Cardiac muscle cell (in vitro differentiated cells and primary cell): ENCODE results near the gene CLEC18B. TPM values are rescaled to one million over a fixed set of nuclear protein-coding genes. Genes with fewer than 3 reads are reported as not detected.
"Not testable (repeated sequence)": the region's sequence is repeated elsewhere in the genome, so short reads cannot be mapped to it uniquely, and the experiment has no call there.

Experiments used
- DNase-seq, 2 donors: peaks; one replicate each; pipeline versions ENCODE4 v3.0.0 to v3.0.0-alpha.2; 2010 to 2017; ENCODE audit warnings: low read depth in 1 of 2, low spot score in 1 of 2
- H3K27ac ChIP-seq: fragments of 200-600 bp; sonication (generic); 2 replicates; pipeline ENCODE4 v1.5.1; 2016
- H3K27me3 ChIP-seq: fragments of 200-600 bp; sonication (generic); 2 replicates; pipeline ENCODE4 v1.6.0; 2016; ENCODE audit warnings: control low read depth
- H3K36me3 ChIP-seq: fragments of 200-600 bp; sonication (generic); 2 replicates; pipeline ENCODE4 v1.5.1; 2016; ENCODE audit warnings: control low read depth
- H3K4me1 ChIP-seq: fragments of 200-600 bp; sonication (generic); 2 replicates; pipeline ENCODE4 v1.8.1; 2017; ENCODE audit warnings: low read depth, mild to moderate bottlenecking, mixed run types
- H3K4me3 ChIP-seq: fragments of 200-600 bp; sonication (generic); 2 replicates; pipeline ENCODE4 v1.5.1; 2016; ENCODE audit warnings: mild to moderate bottlenecking
- H3K9me3 ChIP-seq: fragments of 200-600 bp; sonication (generic); 2 replicates; pipeline ENCODE4 v1.5.1; 2017; ENCODE audit warnings: low read depth, mild to moderate bottlenecking, control low read depth
- polyA plus RNA-seq: library from polyadenylated mRNA; unstranded; fragments of >200 nt; fragmentation: Nextera tagmentation; extraction: Ambion mirVana; gene quantifications from 2 replicates; pipeline ENCODE4 v1.2.1, GENCODE V29; 2016
- total RNA-seq: library from RNA; depleted of rRNA; stranded (reverse); fragments of >200 nt; gene quantifications from 2 replicates; pipeline ENCODE4 v1.2.3, GENCODE V29; 2016

Gene CLEC18B
- total and polyA plus RNA-seq, 2 experiments from 2014 or later: 1.2 to 1.7 TPM

- not testable (repeated sequence) for H3K4me1 ChIP-seq, H3K4me3 ChIP-seq, H3K36me3 ChIP-seq, DNase-seq, H3K9me3 ChIP-seq, H3K27me3 ChIP-seq, H3K27ac ChIP-seq
Measured at GRCh38 chr16:74417897-74418296, 3.4 kb downstream of the CLEC18B start.

- not testable (repeated sequence) for H3K9me3 ChIP-seq, H3K27me3 ChIP-seq, H3K27ac ChIP-seq, H3K36me3 ChIP-seq, H3K4me1 ChIP-seq, H3K4me3 ChIP-seq, DNase-seq
Measured at GRCh38 chr16:74413920-74414319, 7.4 kb downstream of the CLEC18B start.

GRCh38 chr16:74413485-74413884, 7.8 kb downstream of the CLEC18B start:
- not testable (repeated sequence) for H3K9me3 ChIP-seq, DNase-seq, H3K4me1 ChIP-seq, H3K27ac ChIP-seq, H3K4me3 ChIP-seq, H3K27me3 ChIP-seq, H3K36me3 ChIP-seq

GRCh38 chr16:74412775-74413390, 8.4 kb downstream of the CLEC18B start:
- not testable (repeated sequence) for H3K4me1 ChIP-seq, H3K27me3 ChIP-seq, H3K27ac ChIP-seq, DNase-seq, H3K4me3 ChIP-seq, H3K36me3 ChIP-seq, H3K9me3 ChIP-seq

- not testable (repeated sequence) for H3K36me3 ChIP-seq, DNase-seq, H3K4me3 ChIP-seq, H3K27me3 ChIP-seq, H3K4me1 ChIP-seq, H3K27ac ChIP-seq, H3K9me3 ChIP-seq
Measured at GRCh38 chr16:74412138-74412774, 9.0 kb downstream of the CLEC18B start.

GRCh38 chr16:74410981-74411380, 10.3 kb downstream of the CLEC18B start:
- not testable (repeated sequence) for DNase-seq, H3K27me3 ChIP-seq, H3K4me1 ChIP-seq, H3K36me3 ChIP-seq, H3K4me3 ChIP-seq, H3K9me3 ChIP-seq, H3K27ac ChIP-seq

GRCh38 chr16:74410057-74410957, 11.0 kb downstream of the CLEC18B start:
- not testable (repeated sequence) for H3K36me3 ChIP-seq, DNase-seq, H3K9me3 ChIP-seq, H3K27ac ChIP-seq, H3K4me1 ChIP-seq, H3K27me3 ChIP-seq, H3K4me3 ChIP-seq

GRCh38 chr16:74409185-74409981, 11.9 kb downstream of the CLEC18B start:
- not testable (repeated sequence) for DNase-seq, H3K4me1 ChIP-seq, H3K4me3 ChIP-seq, H3K9me3 ChIP-seq, H3K27ac ChIP-seq, H3K36me3 ChIP-seq, H3K27me3 ChIP-seq

GRCh38 chr16:74407362-74407705, 13.9 kb downstream of the CLEC18B start:
- DNase-seq: peak in 1 of 2 donors; percentile 18
- H3K4me1 ChIP-seq, H3K27ac ChIP-seq, H3K27me3 ChIP-seq, H3K9me3 ChIP-seq, H3K36me3 ChIP-seq, H3K4me3 ChIP-seq: not testable (repeated sequence)

- not testable (repeated sequence) for DNase-seq
Measured at GRCh38 chr16:74406600-74407361, 14.5 kb downstream of the CLEC18B start.

GRCh38 chr16:74404148-74404933, 16.9 kb downstream of the CLEC18B start:
- not testable (repeated sequence) for H3K27ac ChIP-seq, H3K4me3 ChIP-seq

More at GRCh38 chr16:74406600-74407361, 14.5 kb downstream of the CLEC18B start:
- not testable (repeated sequence) for H3K4me1 ChIP-seq, H3K9me3 ChIP-seq, H3K27ac ChIP-seq, H3K4me3 ChIP-seq, H3K36me3 ChIP-seq, H3K27me3 ChIP-seq

GRCh38 chr16:74400238-74400637, 21.0 kb downstream of the CLEC18B start:
- H3K36me3 ChIP-seq, H3K9me3 ChIP-seq, H3K4me3 ChIP-seq, H3K4me1 ChIP-seq, H3K27me3 ChIP-seq, DNase-seq, H3K27ac ChIP-seq: not testable (repeated sequence)

More at GRCh38 chr16:74404148-74404933, 16.9 kb downstream of the CLEC18B start:
- not testable (repeated sequence) for H3K4me1 ChIP-seq, H3K9me3 ChIP-seq, H3K27me3 ChIP-seq, H3K36me3 ChIP-seq, DNase-seq
